HL-60/S4 (cell line): Measurements from ENCODE around the gene TSPEAR.

Experiments used
- in situ Hi-C: fragments of 300-500 bp; cut with MboI; formaldehyde crosslinking; loops from 2 replicates; pipeline ENCODE4 v1.14.3; 2022; ENCODE audit warnings: low sequenced_read_pairs

The TSPEAR gene

GRCh38 chr21:44723177-44724131 is 12.1 kb upstream of the TSPEAR start:
- in situ Hi-C loops: no loop called here

- in situ Hi-C loops: no loop called here
These were observed 11.4 kb upstream of the TSPEAR start for GRCh38 chr21:44722731-44723130.

- in situ Hi-C loops: no loop called here
These were observed 8.8 kb upstream of the TSPEAR start for GRCh38 chr21:44720170-44720569.

- in situ Hi-C loops: no loop called here
These were observed 7.2 kb upstream of the TSPEAR start for GRCh38 chr21:44718571-44718970.

- in situ Hi-C loops: no loop called here
These were observed 6.7 kb upstream of the TSPEAR start for GRCh38 chr21:44718093-44718492.

- in situ Hi-C loops: no loop called here
These were observed 5.6 kb upstream of the TSPEAR start for GRCh38 chr21:44716984-44717383.

- in situ Hi-C loops: no loop called here
These were observed 3.5 kb upstream of the TSPEAR start for GRCh38 chr21:44714905-44715304.

GRCh38 chr21:44713846-44714245 is 2.5 kb upstream of the TSPEAR start:
- in situ Hi-C loops: no loop called here

GRCh38 chr21:44713130-44713529 is 1.8 kb upstream of the TSPEAR start:
- in situ Hi-C loops: no loop called here

GRCh38 chr21:44712203-44713028 is 1.0 kb upstream of the TSPEAR start:
- in situ Hi-C loops: no loop called here

GRCh38 chr21:44710756-44711326 is 531 bp downstream of the TSPEAR start:
- in situ Hi-C loops: no loop called here

- in situ Hi-C loops: no loop called here
These were observed 1.1 kb downstream of the TSPEAR start for GRCh38 chr21:44710294-44710665.

- in situ Hi-C loops: no loop called here
These were observed 1.7 kb downstream of the TSPEAR start for GRCh38 chr21:44709426-44710293.

- in situ Hi-C loops: no loop called here
These were observed 2.4 kb downstream of the TSPEAR start for GRCh38 chr21:44708866-44709425.

GRCh38 chr21:44708213-44708865 is 3.0 kb downstream of the TSPEAR start:
- in situ Hi-C loops: no loop called here

GRCh38 chr21:44706706-44707581 is 4.4 kb downstream of the TSPEAR start:
- in situ Hi-C loops: no loop called here

- in situ Hi-C loops: no loop called here
These were observed 5.2 kb downstream of the TSPEAR start for GRCh38 chr21:44706026-44706705.

- in situ Hi-C loops: no loop called here
These were observed 6.8 kb downstream of the TSPEAR start for GRCh38 chr21:44704636-44705001.
